HG03135 (cell line): ENCODE measurements around the gene GPR3.
"Not testable (repeated sequence)": the region's sequence is repeated elsewhere in the genome, so short reads cannot be mapped to it uniquely, and the experiment has no call there.

Experiments
- ATAC-seq: cut with Tn5 transposase; IDR thresholded peaks from one replicate; pipeline ENCODE4 v1.9.1; 2021; ENCODE audit warnings: mild to moderate bottlenecking, moderate library complexity; ENCODE audit not compliant: unreplicated experiment

The GPR3 gene

DNA sequence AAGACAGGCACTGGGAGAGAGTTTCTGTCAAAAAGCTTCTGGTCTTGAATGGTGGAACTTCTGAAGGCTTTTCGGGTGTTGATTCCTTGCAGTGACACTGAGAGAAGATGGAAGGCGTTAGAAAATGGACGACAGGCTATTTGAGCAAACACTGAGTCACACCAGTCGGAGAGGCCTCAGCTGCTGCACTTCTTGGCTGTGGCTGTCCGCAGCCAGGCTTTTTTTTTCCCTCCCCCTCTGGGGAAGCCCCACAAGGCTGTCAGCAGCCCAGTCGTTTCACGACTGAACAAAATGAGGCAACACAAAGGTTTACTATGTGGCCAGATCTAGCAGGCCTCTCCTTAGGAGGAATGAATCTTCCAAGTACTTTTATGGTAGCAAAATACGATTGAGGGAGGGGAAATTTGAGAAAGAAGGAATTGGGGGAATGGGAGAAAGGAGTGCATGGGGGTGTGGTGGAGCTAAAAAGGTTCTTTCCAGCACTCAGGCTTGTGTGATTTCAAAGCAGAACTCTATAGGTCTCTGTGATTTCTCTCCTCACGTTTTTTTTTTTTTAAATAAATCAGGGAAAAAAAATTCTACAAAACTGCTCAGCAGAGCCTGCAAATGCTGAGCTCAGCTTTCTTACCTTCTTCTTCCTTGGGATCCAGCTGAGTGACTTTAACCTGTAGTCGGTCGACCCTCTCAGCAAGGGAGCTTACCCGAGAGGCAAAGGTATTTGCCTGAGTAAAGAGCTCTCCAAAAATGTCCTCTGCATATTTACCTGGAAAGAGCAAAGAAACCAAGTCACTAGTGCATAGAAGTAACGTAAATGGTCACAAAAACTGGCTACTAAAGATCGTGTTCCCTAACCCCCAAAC lies 26.1 kb downstream of the GPR3 start:
- ATAC-seq = no peak

GRCh38 chr1:27423709-27424108 lies 31.3 kb downstream of the GPR3 start:
- no peak for ATAC-seq

DNA sequence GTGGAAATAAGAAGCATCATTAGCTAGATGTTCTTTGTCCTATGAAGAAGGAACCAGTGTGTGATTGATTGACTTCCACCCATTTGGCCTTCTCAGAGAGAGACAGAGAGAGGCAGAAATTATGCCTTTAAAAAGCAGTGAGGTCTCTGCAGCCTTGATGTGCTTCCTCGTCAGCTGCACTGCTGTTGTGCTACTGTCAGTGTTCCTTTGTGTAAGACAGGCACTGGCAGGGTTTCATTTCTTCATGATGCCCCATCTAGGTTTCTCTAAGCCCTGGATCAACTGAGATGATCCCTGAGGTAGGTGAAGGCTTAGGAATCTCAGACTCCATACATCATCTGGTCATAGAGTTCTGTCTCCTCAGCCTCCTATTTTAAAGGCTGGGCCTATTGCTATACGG lies 34.9 kb downstream of the GPR3 start:
- no peak for ATAC-seq

DNA sequence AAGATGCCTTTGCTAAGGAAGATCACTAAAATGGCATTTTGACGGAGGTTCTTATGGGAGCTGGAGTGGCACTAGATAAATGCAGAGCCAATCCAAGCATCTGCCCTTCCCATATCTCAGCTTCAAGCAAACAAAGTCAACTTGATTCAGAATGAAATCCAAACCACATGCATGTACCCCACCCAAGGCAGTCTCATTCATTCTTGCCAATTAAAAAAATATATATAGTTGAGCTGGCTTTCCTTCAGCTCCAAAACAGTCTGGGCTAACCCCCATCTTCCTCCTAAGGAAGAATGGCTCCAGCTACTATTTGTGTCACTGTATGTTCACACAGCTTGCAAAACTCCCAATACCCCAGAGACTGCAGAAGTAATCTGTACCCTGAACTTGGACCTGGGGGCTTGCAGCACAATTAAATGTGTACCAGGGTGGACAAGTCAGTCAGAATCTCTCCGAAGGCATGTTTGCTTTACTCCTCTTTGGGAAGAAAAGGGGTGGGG lies 35.4 kb downstream of the GPR3 start:
- ATAC-seq = no peak

GRCh38 chr1:27428316-27429028 lies 36.0 kb downstream of the GPR3 start:
- no peak for ATAC-seq

DNA sequence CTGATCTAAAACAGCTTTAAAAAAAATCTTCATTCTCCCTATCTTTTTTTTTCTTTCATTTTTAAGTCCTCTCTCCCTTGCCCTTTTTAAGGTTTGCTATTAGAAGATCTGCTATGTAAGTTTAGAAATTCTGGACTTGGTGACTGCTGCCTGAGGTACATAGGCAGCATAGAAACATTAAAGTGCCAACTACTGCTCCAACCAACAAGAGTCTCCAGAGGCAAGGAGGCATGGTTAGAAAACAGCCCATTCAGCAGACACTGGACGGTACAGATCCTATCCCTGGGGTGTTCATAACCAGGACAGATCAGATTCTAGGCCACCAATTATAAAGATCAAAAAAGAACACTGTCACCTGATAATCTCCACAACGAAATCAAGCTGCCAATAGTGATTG lies 36.6 kb downstream of the GPR3 start:
- ATAC-seq = no peak

DNA sequence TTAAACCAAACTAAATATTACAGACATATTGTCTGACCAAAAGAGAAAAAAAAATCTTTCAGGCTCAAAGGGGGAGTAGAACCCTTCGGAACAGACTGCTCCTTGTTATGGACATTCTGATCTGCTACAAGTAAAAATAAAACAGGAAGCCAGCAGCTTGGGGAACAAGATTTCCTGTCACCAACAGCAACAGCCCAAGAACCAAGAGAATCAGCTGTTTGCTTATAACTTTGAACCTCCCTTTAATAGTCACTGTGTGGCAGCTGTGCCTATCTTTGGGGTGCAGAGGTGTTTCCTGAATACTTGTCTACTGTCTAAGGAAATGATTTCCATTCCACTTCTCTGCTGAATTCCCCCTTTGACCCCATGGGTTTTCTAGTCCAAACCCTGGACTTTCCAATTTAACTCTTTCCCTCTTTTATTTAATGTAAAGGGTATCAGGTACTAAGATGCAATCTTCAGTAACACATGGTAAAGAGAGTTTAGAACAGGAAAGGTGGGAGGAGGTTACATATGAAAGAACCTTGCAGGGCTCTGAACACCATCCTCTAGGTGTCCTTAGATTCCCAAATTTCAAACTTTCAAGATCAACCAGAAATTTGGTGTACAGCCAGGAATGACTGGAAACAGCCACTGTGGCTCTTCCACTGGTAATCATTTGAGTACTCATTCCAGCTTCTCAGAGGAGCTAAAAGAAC lies 38.6 kb downstream of the GPR3 start:
- no peak for ATAC-seq

- ATAC-seq = no peak
Measured at GRCh38 chr1:27431601-27431940, 39.1 kb downstream of the GPR3 start.

DNA sequence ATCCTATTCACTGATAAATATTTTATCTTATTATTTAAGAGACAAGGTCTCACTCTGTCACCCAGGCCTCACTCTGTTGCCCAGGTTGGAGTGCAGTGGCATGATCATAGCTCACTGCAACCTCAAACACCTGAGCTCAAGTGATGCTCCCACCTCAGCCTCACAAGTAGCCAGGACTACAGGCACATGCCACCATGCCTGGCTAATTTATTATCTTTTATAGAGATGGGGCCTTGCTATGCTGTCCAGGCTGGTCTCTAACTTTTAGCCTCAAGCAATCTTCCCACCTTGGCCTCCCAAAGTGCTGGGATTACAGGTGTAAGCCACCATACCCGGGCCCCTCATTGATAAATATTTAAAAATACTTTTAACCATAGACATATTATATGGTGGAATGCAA lies 40.3 kb downstream of the GPR3 start:
- ATAC-seq = not testable (repeated sequence)

DNA sequence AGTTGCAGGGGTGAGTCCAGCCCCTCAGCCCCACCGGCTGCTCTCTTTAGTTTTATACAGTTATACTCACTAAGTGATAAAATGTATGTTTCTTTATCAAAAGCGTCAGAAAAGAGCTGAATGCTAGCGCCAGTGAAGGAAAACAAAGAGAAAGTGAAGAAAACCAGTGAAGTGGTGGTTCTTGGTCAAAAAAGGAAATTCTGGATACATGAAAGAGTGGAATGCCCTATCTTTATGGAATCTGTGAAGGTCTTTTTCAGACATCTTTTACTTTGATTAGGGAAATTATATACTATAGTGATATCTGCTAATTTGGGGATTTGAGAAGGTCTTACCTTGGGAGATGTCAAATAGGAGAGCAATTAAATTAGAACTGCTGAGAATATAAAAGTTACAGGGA lies 41.3 kb downstream of the GPR3 start:
- ATAC-seq = no peak

DNA sequence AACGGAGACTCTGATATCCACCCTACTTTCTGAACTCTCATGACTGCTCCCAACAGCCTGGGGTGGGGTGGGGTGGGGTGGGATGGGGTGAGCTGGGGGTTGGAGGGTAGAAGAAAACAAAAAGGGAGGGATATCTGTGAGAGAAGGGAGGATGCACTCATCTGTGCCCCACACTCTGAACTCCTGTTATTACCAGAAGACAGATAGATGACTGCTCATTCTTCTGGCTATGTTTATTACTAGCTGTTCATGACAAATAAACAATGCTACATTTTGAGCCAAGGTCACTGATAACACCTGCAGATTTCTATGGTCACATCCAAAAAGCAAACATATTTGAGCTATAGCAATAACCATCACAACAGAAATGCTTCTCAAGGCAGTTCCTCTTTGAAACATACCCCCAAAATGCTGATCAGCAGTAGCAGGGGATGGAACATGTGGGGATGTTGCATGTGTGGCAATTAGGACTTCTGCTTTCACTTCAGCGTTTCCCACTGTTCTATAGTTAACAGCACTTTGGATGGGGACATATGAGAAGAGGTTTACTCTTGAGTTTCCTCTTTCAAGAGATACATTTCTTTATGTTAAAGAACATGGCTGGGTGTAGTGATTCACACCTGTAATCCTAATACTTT lies 43.3 kb downstream of the GPR3 start:
- no peak for ATAC-seq

DNA sequence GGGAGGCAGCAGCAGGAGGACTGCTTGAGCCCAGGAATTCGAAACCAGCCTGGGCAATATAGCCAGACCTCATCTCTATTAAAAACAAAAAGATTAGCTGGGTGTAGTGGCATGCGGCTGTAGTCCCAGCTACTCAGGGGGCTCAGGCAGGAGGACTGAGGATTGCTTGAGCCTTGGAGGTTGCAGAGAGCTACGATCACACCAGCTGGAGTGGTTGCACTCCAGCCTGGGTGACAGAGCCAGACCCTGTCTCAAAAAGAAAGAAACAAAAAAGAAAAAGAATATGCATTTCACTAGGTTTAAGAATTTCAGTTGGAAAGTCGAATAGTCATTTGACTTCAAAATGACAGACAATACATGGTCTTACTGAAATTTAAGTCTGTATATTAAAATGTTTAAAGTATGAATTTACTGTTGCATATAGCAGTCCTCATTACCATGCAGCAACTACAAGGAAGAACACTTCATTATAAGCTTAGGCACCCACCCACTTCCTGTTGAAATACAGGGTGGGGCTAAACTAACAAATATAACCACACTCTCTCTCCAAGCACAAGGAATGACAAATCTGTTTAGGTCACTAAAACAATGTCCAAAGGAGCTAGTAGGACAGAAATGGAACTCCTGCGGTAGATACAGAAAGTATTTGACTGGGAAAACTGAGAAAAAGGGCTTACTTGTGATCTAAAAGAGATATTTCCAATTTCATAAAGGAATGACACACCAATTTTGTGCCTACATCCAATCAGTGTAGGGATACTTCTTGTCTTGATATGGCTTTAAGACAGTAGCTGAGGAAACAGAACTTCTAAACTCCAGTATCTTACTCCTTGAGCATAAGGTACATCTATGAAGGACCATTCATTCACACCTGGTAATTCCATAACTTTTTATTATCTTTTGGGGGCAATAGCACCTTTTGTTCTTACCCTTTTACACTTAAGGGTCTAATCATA lies 44.1 kb downstream of the GPR3 start:
- no peak for ATAC-seq

- no peak for ATAC-seq
Measured at GRCh38 chr1:27438621-27439061, 46.2 kb downstream of the GPR3 start.

DNA sequence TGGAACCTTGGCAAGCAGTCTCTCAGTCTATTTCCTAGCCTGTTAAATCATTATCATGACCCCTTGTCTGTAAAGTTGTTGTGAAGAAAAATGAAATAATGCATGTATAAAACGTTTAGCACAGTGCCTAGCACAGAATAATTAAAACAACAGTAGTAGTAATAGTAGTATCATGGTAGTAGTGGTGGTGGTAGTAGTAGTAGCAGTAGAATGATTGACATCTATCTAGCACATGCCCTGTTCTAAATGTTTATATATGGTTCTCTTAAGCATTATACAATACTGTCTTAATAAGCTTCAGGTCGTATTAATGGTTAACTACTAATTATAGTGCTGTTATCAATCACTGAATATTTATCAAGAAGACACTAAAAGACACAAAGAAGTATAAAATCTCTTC lies 46.7 kb downstream of the GPR3 start:
- ATAC-seq = no peak

DNA sequence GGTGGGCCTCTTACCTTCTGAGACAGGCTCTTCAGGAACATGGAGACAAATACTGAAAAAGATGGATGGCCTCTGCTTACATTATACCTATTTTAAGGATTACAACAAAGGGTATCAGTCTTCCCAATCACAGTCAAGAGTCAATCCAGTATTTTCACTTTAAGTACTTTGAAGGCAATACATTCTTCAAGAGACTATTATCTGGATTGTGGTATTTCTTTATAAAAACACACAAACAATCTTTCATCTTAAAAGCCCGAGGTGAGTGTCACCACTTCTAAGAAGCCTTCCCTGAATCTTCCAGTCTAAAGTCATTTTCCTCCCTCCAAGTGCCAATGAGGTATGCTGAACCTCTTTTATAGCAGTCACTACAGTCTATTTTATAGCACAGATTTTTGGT lies 52.2 kb downstream of the GPR3 start:
- no peak for ATAC-seq
